Testis (tissue), 2 donors: ENCODE results near the gene CDH4.

ENCODE experiments used
- POLR2A ChIP-seq: fragments of 450-650 bp; IDR thresholded peaks from one replicate; pipeline ENCODE4 v1.6.1; 2017; ENCODE audit warnings: antibody characterized with exemption, mild to moderate bottlenecking, moderate library complexity
- TF ChIP-seq, protein P1 (sequence below), 3 experiments: fragments of 450-650 bp in 2 of 3; fragments of 200-600 bp in 1 of 3; sonication (generic) in 1 of 3; IDR thresholded peaks; one replicate each; pipeline ENCODE4 v1.5.1; 2016 to 2019; ENCODE audit warnings: antibody characterized with exemption in 3 of 3, mild to moderate bottlenecking in 2 of 3, moderate library complexity in 1 of 3

DNA sequence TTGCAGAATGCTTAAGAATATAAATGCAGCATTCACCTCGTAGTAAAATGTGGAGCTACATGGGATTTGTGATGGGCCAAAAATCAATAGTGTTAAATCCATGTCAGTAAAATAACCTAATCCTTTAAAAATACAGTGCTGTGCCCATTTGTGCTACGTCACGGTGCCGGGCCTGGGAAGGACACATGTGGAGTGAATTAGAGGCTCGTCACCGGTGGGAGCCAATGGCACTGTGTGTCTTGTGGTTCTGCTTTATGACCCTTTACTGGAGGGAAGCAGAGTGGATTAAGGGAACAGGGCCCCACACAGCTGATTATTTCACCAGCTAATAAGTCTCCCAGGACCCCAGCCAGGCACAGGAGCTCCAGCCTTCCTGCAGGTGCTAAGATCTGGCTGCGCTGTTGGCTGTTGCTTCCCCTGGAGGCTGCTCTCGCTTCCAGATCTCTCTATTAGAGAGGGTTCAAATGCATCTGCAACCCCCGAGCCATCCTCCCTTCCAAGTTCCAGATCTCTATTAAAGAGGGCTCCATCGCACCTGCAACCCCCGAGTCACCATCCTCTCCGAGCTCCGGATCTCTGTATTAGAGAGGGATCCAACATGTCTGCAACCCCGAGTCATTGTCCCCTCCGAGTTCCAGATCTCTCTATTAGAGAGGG lies 405.8 kb downstream of the CDH4 start:
- TF ChIP-seq, protein P1, sequence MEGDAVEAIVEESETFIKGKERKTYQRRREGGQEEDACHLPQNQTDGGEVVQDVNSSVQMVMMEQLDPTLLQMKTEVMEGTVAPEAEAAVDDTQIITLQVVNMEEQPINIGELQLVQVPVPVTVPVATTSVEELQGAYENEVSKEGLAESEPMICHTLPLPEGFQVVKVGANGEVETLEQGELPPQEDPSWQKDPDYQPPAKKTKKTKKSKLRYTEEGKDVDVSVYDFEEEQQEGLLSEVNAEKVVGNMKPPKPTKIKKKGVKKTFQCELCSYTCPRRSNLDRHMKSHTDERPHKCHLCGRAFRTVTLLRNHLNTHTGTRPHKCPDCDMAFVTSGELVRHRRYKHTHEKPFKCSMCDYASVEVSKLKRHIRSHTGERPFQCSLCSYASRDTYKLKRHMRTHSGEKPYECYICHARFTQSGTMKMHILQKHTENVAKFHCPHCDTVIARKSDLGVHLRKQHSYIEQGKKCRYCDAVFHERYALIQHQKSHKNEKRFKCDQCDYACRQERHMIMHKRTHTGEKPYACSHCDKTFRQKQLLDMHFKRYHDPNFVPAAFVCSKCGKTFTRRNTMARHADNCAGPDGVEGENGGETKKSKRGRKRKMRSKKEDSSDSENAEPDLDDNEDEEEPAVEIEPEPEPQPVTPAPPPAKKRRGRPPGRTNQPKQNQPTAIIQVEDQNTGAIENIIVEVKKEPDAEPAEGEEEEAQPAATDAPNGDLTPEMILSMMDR (IDR thresholded peaks at IDR 0.05), result no peak
- TF ChIP-seq POLR2A, result no peak
